HepG2 (cell line): ENCODE measurements around the gene CYBC1. TPM values are rescaled to one million over a fixed set of nuclear protein-coding genes. Genes with fewer than 3 reads are reported as not detected.

Experiments used
- ATAC-seq: fragments of 200-7000 bp; cut with Tn5 transposase; 3 replicates; pipeline ENCODE4 v1.9.1; 2020; ENCODE audit warnings: mild to moderate bottlenecking, moderate library complexity
- BruUV-seq: library from RNA; stranded (reverse); fragments of 400-500 nt; replicated peaks from 2 replicates; lab custom pipeline; 2021; lab: Mats Ljungman, UMichigan
- CTCF ChIA-PET: fragments of 300-600 bp; formaldehyde crosslinking; extraction: SDS; loops from one replicate; lab custom pipeline; 2021; ENCODE audit warnings: low total read pairs, inconsistent platforms, low intra/inter-chr PET ratio; lab: Yijun Ruan, JAX
- POLR2A ChIA-PET: fragments of 350-600 bp; sonication (Branson Sonifier 250); formaldehyde crosslinking; loops from one replicate; lab custom pipeline; 2020; ENCODE audit warnings: antibody characterized with exemption, inconsistent platforms; lab: Yijun Ruan, JAX
- DNase-seq: peaks from one replicate; pipeline ENCODE4 v3.0.0-alpha.2; 2015; ENCODE audit warnings: low spot score
- FAIRE-seq: peaks from 3 replicates; lab custom pipeline; 2011; peaks lifted over from hg19 to GRCh38; lab: Jason Lieb, UNC
- H2AFZ ChIP-seq: one replicate; pipeline ENCODE4 v1.6.1; 2011; ENCODE audit warnings: low read length, inconsistent platforms
- H3K27ac ChIP-seq: fragments of 300-600 bp; 3 replicates; pipeline ENCODE4 v1.8.0; 2011; ENCODE audit warnings: mixed run types, mild to moderate bottlenecking, mixed read lengths, low read length, inconsistent platforms; ENCODE audit not compliant: insufficient read depth; ENCODE audit errors: extremely low read length
- H3K27me3 ChIP-seq, 2 experiments: fragments of 200-600 bp in 1 of 2; 2 replicates in 1 of 2; 3 replicates in 1 of 2; pipeline versions ENCODE4 v1.6.0 to v1.8.0; 2011; ENCODE audit warnings: low read length in 2 of 2, mild to moderate bottlenecking in 2 of 2, moderate library complexity in 2 of 2, inconsistent platforms in 1 of 2; ENCODE audit not compliant: insufficient read depth in 2 of 2, control insufficient read depth in 1 of 2
- H3K36me3 ChIP-seq, 2 experiments: fragments of 200-600 bp in 1 of 2; replicated peaks in 1 of 2; 2 replicates in 1 of 2; 3 replicates in 1 of 2; pipeline versions ENCODE4 v1.5.1 to v1.8.0; 2011; ENCODE audit warnings: low read length in 2 of 2, inconsistent platforms in 1 of 2; ENCODE audit not compliant: insufficient read depth in 2 of 2, control insufficient read depth in 1 of 2
- H3K4me1 ChIP-seq: 2 replicates; pipeline ENCODE4 v1.5.1; 2012; ENCODE audit warnings: low read length, inconsistent platforms; ENCODE audit not compliant: insufficient read depth
- H3K4me2 ChIP-seq: 2 replicates; pipeline ENCODE4 v1.6.0; 2011; ENCODE audit warnings: low read depth, low read length, inconsistent platforms
- H3K4me3 ChIP-seq, 3 experiments: fragments of 200-600 bp in 1 of 3; sonication (generic), shearing (Covaris generic) in 1 of 3; replicated peaks in 1 of 3; 2 replicates each; pipeline ENCODE4 v1.5.1; 2011 to 2016; ENCODE audit warnings: low read length in 3 of 3, inconsistent platforms in 2 of 3, low read depth in 2 of 3, mild to moderate bottlenecking in 2 of 3, control low read depth in 1 of 3, mixed read lengths in 1 of 3; ENCODE audit not compliant: insufficient read depth in 1 of 3
- H3K79me2 ChIP-seq: one replicate; pipeline ENCODE4 v1.6.1; 2011; ENCODE audit warnings: low read length, inconsistent platforms; ENCODE audit not compliant: insufficient read depth
- H3K9ac ChIP-seq: 2 replicates; pipeline ENCODE4 v1.6.0; 2011; ENCODE audit warnings: mild to moderate bottlenecking, low read depth, low read length, inconsistent platforms; ENCODE audit not compliant: insufficient read depth
- H3K9me3 ChIP-seq: 2 replicates; pipeline ENCODE4 v1.5.1; 2012; ENCODE audit warnings: mild to moderate bottlenecking, low read length
- H4K20me1 ChIP-seq: 2 replicates; pipeline ENCODE4 v1.6.0; 2011; ENCODE audit warnings: inconsistent platforms, mild to moderate bottlenecking, low read length, moderate library complexity; ENCODE audit not compliant: insufficient read depth
- E2F1 ChIP-seq: sonication (generic); formaldehyde crosslinking; IDR thresholded peaks from 2 replicates; pipeline ENCODE4 v1.5.0; 2020; ENCODE audit warnings: missing genetic modification reagents
- HIC2 ChIP-seq: sonication (generic); formaldehyde crosslinking; IDR thresholded peaks from 2 replicates; pipeline ENCODE4 v1.9.0; 2022; ENCODE audit warnings: low read depth, missing genetic modification reagents
- HNF4G ChIP-seq, 2 experiments: sonication (generic) in 1 of 2; formaldehyde crosslinking in 1 of 2; IDR thresholded peaks; 2 replicates each; pipeline versions ENCODE4 v1.4.0 to v1.6.1; 2011 to 2020; ENCODE audit warnings: borderline replicate concordance in 2 of 2, low read depth in 2 of 2, mild to moderate bottlenecking in 2 of 2, low read length in 1 of 2, missing genetic modification reagents in 1 of 2, moderate library complexity in 1 of 2
- MIER2 ChIP-seq: IDR thresholded peaks from 2 replicates; pipeline ENCODE4 v1.6.1; 2016; ENCODE audit warnings: missing biosample characterization, missing genetic modification reagents
- NR2F1 ChIP-seq, 2 experiments: fragments of 450-650 bp in 1 of 2; formaldehyde crosslinking in 1 of 2; IDR thresholded peaks; 2 replicates each; pipeline versions ENCODE4 v1.5.0 to v1.6.1; 2016 to 2020; ENCODE audit warnings: mild to moderate bottlenecking in 1 of 2, missing compliant biosample characterization in 1 of 2, missing genetic modification reagents in 1 of 2, moderate library complexity in 1 of 2
- PRDM4 ChIP-seq: sonication (generic); formaldehyde crosslinking; IDR thresholded peaks from 2 replicates; pipeline ENCODE4 v1.9.0; 2021; ENCODE audit warnings: missing genetic modification reagents, borderline replicate concordance
- RBM39 ChIP-seq: fragments of 200-400 bp; formaldehyde crosslinking; IDR thresholded peaks from one replicate; pipeline ENCODE4 v1.6.1; 2018; ENCODE audit warnings: antibody characterized with exemption, mild to moderate bottlenecking, low read depth, low read length; ENCODE audit not compliant: poor library complexity, severe bottlenecking
- SALL1 ChIP-seq: sonication (generic); formaldehyde crosslinking; IDR thresholded peaks from 2 replicates; pipeline ENCODE4 v1.8.0; 2022; ENCODE audit warnings: mild to moderate bottlenecking, missing genetic modification reagents
- ZNF205 ChIP-seq: IDR thresholded peaks from 2 replicates; pipeline ENCODE4 v1.6.1; 2018; ENCODE audit warnings: missing biosample characterization, missing genetic modification reagents
- ZNF3 ChIP-seq: IDR thresholded peaks from 2 replicates; pipeline ENCODE4 v1.7.0; 2017; ENCODE audit warnings: inconsistent platforms
- WGBS: methylation state at CpG from one replicate; pipeline ENCODE4 v1.1.6; 2017; ENCODE audit warnings: low lambda C conversion rate; 5-methylcytosine and 5-hydroxymethylcytosine counted together
- in situ Hi-C: cut with HindIII; loops from 2 replicates; pipeline ENCODE4 v1.10.0; 2017; ENCODE audit warnings: low pct_unique_long_range_greater_than_20kb; ENCODE audit not compliant: extremely low pct_ligation_motif_present
- intact Hi-C: fragments of 100-400 bp; cut with micrococcal nuclease; formaldehyde crosslinking; loops from one replicate; pipeline ENCODE4 v1.10.0; 2022; ENCODE audit not compliant: unreplicated experiment
- polyA plus RNA-seq, 8 experiments: library from polyadenylated mRNA; depleted of rRNA in 3 of 8; stranded (reverse) in 7 of 8; unstranded in 1 of 8; fragments of >200 nt; fragmentation: Illumina TruSeq in 4 of 8; extraction: Trizol in 4 of 8; gene quantifications; 2 replicates each; pipeline versions ENCODE4 v1.2.1 to v1.2.3, GENCODE V29; 2011 to 2016; ENCODE audit warnings: low read depth in 4 of 8, missing spikeins in 1 of 8, mixed read lengths in 1 of 8; ENCODE audit not compliant: insufficient read depth in 1 of 8
- total RNA-seq, 5 experiments: library from RNA; depleted of rRNA; stranded (reverse); fragments of >200 nt; fragmentation: Illumina TruSeq; extraction: Trizol; gene quantifications; 2 replicates each; pipeline ENCODE4 v1.2.3, GENCODE V29; 2016; ENCODE audit warnings: low read depth in 1 of 5
- TF ChIP-seq, protein P1 (sequence below): sonication (generic); formaldehyde crosslinking; conservative IDR thresholded peaks from 2 replicates; pipeline ENCODE4 v1.4.0; 2020; ENCODE audit warnings: missing genetic modification reagents
- TF ChIP-seq, protein P2 (sequence below): sonication (generic); formaldehyde crosslinking; IDR thresholded peaks from 2 replicates; pipeline ENCODE4 v1.8.0; 2022; ENCODE audit warnings: missing genetic modification reagents, mild to moderate bottlenecking, moderate library complexity, borderline replicate concordance

CYBC1 gene
- total and polyA plus RNA-seq, 2 of the 13 experiments (the other 11 are each of a cell fraction or from before 2014, with no cell fraction given): 43.4 to 44.1 TPM

DNA sequence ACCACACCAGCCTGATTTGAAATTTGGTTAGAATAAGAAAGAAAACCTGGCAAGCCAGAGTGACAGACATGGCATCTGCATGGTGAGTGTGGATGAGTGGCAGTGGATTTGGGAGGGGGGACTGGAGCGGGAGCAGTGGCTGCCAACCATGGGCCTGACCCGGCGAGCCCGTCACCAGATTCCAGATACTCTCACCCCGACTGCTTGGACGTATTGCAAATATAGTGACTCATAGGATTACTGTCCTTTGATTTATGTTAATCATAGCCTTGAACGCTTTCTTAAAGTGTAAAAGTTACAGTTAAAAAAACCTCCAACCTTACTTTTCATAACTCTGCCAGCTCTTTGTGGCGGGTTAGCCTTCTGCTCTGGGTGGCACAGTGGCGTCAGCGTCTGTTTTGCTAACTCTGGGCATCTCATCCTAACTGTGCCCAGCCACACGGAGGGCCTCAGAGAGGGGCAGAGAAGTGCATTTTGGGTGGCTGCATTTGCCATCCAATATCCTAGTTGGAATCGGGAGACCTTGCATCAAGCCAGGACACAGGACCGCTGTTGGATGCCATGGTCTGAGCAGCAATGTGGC is 42.2 kb upstream of the CYBC1 start:
- H2AFZ ChIP-seq: no peak overlapping the region
- intact Hi-C loops: no loop called here
- H3K4me2 ChIP-seq: peak overlapping the region; percentile 85; the same call in 1 of the 2 replicates
- H3K79me2 ChIP-seq: no peaks in the 10 kb centered on the region
- WGBS: 43% methylated on average over 12 of the region's 13 CpGs
- ChIA-PET CTCF (no interaction called here), POLR2A (no interaction called here)
- H3K4me1 ChIP-seq: peaks cover 46% of the 10 kb centered on the region
- no peaks in the 10 kb centered on the region for H4K20me1 ChIP-seq
- FAIRE-seq (no peak), DNase-seq (no peak), ATAC-seq (no peak)
- H3K9me3 ChIP-seq: no peaks in the 10 kb centered on the region
- no peaks in the 10 kb centered on the region for H3K27me3 ChIP-seq
- BruUV-seq: no TSS peak
- H3K36me3 ChIP-seq: peaks cover 2 to 4% of the 10 kb centered on the region in 2 experiments; a peak in 3 of 5 replicates
- no peak overlapping the region for H3K27ac ChIP-seq
- peak overlapping the region in 1 of 3 experiments; percentile 69; a peak in 1 of 6 replicates for H3K4me3 ChIP-seq
- in situ Hi-C loops: no loop called here
- no peak overlapping the region for H3K9ac ChIP-seq
- no peak for TF ChIP-seq E2F1 (CRISPR knock-in tag)
- TF ChIP-seq ZNF3 (CRISPR knock-in tag): no peak
- TF ChIP-seq, protein P1, sequence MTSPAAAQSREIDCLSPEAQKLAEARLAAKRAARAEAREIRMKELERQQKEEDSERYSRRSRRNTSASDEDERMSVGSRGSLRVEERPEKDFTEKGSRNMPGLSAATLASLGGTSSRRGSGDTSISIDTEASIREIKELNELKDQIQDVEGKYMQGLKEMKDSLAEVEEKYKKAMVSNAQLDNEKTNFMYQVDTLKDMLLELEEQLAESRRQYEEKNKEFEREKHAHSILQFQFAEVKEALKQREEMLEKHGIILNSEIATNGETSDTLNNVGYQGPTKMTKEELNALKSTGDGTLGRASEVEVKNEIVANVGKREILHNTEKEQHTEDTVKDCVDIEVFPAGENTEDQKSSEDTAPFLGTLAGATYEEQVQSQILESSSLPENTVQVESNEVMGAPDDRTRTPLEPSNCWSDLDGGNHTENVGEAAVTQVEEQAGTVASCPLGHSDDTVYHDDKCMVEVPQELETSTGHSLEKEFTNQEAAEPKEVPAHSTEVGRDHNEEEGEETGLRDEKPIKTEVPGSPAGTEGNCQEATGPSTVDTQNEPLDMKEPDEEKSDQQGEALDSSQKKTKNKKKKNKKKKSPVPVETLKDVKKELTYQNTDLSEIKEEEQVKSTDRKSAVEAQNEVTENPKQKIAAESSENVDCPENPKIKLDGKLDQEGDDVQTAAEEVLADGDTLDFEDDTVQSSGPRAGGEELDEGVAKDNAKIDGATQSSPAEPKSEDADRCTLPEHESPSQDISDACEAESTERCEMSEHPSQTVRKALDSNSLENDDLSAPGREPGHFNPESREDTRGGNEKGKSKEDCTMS (CRISPR knock-in tag): no peak
- TF ChIP-seq HNF4G (IDR thresholded peaks at IDR 0.05; ENCODE audit: borderline replicate concordance, low read depth, low read length): no peak
- no peak for TF ChIP-seq HNF4G (CRISPR knock-in tag; IDR thresholded peaks at IDR 0.05; ENCODE audit: borderline replicate concordance, low read depth)
- no peak for TF ChIP-seq NR2F1 (CRISPR knock-in tag; IDR thresholded peaks at IDR 0.05)
- TF ChIP-seq PRDM4 (CRISPR knock-in tag): no peak
- TF ChIP-seq ZNF205: no peak
- TF ChIP-seq HIC2 (CRISPR knock-in tag): 0 out of 2 replicates have a peak, but pooled peaks have one; percentile 10
- TF ChIP-seq RBM39: no peak
- no peak for TF ChIP-seq MIER2 (CRISPR knock-in tag)
- TF ChIP-seq, protein P2, sequence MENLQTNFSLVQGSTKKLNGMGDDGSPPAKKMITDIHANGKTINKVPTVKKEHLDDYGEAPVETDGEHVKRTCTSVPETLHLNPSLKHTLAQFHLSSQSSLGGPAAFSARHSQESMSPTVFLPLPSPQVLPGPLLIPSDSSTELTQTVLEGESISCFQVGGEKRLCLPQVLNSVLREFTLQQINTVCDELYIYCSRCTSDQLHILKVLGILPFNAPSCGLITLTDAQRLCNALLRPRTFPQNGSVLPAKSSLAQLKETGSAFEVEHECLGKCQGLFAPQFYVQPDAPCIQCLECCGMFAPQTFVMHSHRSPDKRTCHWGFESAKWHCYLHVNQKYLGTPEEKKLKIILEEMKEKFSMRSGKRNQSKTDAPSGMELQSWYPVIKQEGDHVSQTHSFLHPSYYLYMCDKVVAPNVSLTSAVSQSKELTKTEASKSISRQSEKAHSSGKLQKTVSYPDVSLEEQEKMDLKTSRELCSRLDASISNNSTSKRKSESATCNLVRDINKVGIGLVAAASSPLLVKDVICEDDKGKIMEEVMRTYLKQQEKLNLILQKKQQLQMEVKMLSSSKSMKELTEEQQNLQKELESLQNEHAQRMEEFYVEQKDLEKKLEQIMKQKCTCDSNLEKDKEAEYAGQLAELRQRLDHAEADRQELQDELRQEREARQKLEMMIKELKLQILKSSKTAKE: no peak
- 0 out of 2 replicates have a peak, but pooled peaks have one; percentile 41 for TF ChIP-seq SALL1
